Bronchial epithelial cell (primary cell): ENCODE results near the gene CNKSR3. TPM values are rescaled to one million over a fixed set of nuclear protein-coding genes. Genes with fewer than 3 reads are reported as not detected.

Experiments
- DNase-seq: peaks from one replicate; pipeline ENCODE4 v3.0.0-alpha.2; 2010; ENCODE audit warnings: low read depth
- FAIRE-seq: peaks from 2 replicates; lab custom pipeline; 2011; peaks lifted over from hg19 to GRCh38; lab: Jason Lieb, UNC
- H3K27me3 ChIP-seq: 2 replicates; pipeline ENCODE4 v1.5.1; 2011; ENCODE audit warnings: low read length; ENCODE audit not compliant: control insufficient read depth, insufficient read depth
- H3K36me3 ChIP-seq: 2 replicates; pipeline ENCODE4 v1.5.1; 2011; ENCODE audit warnings: low read length; ENCODE audit not compliant: control insufficient read depth, insufficient read depth
- H3K4me3 ChIP-seq: 2 replicates; pipeline ENCODE4 v1.5.1; 2011; ENCODE audit warnings: mild to moderate bottlenecking, low read depth, low read length, control low read depth
- total RNA-seq: library from RNA; depleted of rRNA; stranded (reverse); fragments of >200 nt; gene quantifications from 2 replicates; pipeline ENCODE4 v1.2.1, GENCODE V29; 2014
- TF ChIP-seq, protein P1 (sequence below): IDR thresholded peaks from 2 replicates; pipeline ENCODE4 v1.5.1; 2011; ENCODE audit warnings: mild to moderate bottlenecking, moderate library complexity, low read length, control low read depth, inconsistent platforms; ENCODE audit not compliant: insufficient read depth, severe bottlenecking

The CNKSR3 gene
- total RNA-seq, 1 donor from 2014 or later = 2.6 TPM

DNA sequence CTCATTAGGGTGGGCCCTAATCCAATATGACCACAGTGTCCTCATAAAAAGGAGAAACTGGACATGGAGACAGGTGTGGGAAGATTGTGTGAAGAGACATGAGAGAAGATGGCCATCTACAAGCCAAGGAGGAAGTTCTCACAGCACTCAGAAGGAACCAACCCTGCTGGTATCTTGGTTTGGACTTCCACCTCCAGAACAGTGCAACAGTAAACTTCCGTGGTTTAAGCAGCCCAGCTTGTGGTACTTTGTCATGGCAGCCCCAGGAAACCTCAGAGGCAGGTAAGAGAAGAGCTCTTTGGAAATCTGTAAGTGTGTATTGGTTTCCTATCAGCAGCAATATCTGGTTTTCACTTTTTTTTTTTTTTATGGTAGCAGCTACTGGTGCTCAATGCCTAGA is 16.5 kb upstream of the CNKSR3 start:
- FAIRE-seq (no peak), DNase-seq (no peak)
- Histone ChIP-seq H3K27me3 (no peaks in the 10 kb centered on the region), H3K36me3 (no peaks in the 10 kb centered on the region), H3K4me3 (no peak overlapping the region)
- TF ChIP-seq, protein P1, sequence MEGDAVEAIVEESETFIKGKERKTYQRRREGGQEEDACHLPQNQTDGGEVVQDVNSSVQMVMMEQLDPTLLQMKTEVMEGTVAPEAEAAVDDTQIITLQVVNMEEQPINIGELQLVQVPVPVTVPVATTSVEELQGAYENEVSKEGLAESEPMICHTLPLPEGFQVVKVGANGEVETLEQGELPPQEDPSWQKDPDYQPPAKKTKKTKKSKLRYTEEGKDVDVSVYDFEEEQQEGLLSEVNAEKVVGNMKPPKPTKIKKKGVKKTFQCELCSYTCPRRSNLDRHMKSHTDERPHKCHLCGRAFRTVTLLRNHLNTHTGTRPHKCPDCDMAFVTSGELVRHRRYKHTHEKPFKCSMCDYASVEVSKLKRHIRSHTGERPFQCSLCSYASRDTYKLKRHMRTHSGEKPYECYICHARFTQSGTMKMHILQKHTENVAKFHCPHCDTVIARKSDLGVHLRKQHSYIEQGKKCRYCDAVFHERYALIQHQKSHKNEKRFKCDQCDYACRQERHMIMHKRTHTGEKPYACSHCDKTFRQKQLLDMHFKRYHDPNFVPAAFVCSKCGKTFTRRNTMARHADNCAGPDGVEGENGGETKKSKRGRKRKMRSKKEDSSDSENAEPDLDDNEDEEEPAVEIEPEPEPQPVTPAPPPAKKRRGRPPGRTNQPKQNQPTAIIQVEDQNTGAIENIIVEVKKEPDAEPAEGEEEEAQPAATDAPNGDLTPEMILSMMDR = no peak

DNA sequence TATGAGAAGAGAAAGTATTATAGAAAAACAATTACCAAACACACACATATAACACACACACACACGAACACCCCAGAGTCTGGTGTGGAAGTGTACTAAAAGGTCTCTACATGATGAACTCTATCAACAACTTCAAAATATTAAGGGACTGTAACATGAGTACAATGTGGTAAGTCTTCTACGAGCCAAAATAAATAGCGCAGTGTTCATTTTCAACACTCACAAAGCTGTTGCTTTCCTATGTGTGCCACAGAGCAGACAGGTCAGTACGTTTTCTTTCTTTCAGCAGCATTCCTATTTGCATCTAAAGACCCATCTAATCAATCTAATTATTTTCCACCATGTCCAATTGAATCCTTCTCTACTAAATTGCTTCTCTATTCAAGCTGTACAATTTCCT is 12.1 kb upstream of the CNKSR3 start:
- H3K4me3 ChIP-seq = no peak overlapping the region
- no peak for DNase-seq
- no peaks in the 10 kb centered on the region for H3K36me3 ChIP-seq
- H3K27me3 ChIP-seq = no peaks in the 10 kb centered on the region
- no peak for FAIRE-seq
- TF ChIP-seq, protein P1 = no peak

DNA sequence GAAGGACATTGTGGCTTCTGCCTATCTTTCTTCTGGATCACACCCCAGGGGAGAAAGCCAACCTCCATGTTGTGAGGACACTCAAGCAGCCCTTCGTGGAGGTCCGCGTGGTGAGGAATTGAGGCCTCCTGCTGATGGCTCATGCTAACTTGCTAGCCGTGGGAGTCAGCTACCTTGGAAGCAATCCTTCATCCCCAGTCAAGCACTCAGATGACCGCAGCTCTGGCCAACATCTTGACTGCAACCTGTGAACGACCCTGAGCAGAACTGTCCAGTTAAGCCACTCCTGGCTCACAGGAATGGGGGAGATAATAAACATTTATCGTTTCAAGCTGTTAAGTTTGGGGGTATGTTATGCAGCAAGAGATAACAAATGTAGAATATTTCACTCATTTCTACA is 10.9 kb upstream of the CNKSR3 start:
- no peak overlapping the region for H3K4me3 ChIP-seq
- FAIRE-seq (no peak), DNase-seq (no peak)
- TF ChIP-seq, protein P1 = no peak
- H3K36me3 ChIP-seq = no peaks in the 10 kb centered on the region
- no peaks in the 10 kb centered on the region for H3K27me3 ChIP-seq

DNA sequence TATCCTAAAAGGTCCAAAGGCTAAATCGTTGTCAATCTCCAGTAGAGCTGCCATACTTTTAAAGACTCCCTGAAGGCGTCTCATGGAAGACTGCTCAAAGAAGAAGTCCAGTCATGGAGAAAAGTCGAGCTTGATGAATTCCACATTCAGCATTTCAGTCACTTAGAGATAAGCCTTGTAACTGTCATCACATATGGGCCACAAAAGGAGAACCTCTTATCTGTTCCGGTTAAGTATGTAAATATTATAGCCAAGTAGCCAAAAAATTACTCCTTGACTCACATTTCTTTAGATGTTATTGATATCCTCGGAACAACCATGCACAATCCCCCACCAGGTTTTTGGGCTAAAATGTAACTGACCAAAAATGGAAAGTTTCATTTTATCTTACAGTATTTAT is 9.8 kb upstream of the CNKSR3 start:
- DNase-seq (no peak), FAIRE-seq (no peak)
- Histone ChIP-seq H3K36me3 (no peaks in the 10 kb centered on the region), H3K27me3 (no peaks in the 10 kb centered on the region), H3K4me3 (no peak overlapping the region)
- TF ChIP-seq, protein P1 = no peak

DNA sequence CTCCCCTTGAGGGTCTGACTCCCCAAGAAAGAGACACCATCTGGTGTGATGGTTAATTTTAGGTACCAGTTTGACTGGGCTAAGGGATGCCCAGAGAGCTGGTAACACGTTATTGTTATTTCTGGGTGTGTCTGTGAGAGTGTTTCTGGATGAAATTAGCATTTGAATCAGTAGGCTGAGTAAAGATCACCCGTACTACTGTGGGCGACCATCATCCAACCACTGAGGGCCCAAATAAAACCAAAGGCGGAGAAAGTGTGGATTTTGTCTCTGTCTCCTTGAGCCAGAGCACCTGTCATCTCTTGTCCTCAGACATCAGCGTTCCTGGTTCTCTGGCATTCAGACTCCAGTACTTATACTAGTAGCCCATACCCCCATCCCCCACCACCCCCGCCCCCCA is 7.9 kb upstream of the CNKSR3 start:
- Histone ChIP-seq H3K36me3 (no peaks in the 10 kb centered on the region), H3K27me3 (no peaks in the 10 kb centered on the region), H3K4me3 (no peak overlapping the region)
- TF ChIP-seq, protein P1 = no peak
- DNase-seq (no peak), FAIRE-seq (no peak)

DNA sequence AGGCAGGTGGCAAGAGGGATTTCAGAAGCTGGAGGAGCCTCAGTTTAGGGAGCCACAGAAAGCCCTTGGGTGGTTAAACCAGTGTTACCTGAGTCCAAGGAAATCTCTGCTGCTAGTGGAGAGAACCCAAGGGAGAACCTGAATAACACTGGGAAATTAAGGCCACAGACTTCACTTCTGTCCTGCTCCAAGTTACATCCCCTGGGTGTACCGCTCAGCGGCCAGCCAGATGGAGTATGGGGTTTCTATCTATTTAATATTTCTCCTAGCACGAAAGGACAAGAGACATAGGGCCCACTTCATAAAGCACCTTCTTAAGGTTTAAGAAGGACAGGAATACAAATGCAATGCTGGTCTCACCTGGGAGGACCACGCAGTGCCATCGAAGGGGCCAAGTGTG is 5.8 kb upstream of the CNKSR3 start:
- no peak for DNase-seq
- TF ChIP-seq, protein P1 = no peak
- H3K27me3 ChIP-seq = no peaks in the 10 kb centered on the region
- H3K4me3 ChIP-seq = no peak overlapping the region
- no peak for FAIRE-seq
- no peaks in the 10 kb centered on the region for H3K36me3 ChIP-seq
